ENCODE measurements around the gene ARL5C.

DNA sequence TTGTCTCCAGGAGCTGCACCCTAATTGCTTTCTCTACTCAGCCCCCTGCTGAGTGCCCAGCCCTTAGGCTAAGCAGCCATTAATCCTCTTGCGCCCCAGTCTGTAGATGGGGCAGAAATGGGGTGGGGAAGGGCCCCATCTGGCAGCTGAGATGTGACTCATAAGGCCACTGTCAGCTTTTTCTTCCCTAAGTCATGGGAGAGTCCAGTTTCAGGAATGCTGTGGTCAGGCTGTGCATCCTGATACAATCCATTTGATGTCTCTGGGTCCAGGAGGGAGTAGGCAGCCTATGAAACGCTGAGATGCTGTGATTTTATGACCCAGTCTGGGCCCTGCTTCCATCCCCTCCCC lies 26.8 kb downstream of the ARL5C start:
- TF ChIP-seq GATA2 (IDR thresholded peaks at IDR 0.05; ENCODE audit: low read depth, low read length) (no peak), GATA3 (IDR thresholded peaks at IDR 0.05; ENCODE audit: low read depth, low read length) (no peak)

Data from SH-SY5Y (cell line).